Hepatocyte (in vitro differentiated cells): Measurements from ENCODE around the gene TMEM240. TPM values are rescaled to one million over a fixed set of nuclear protein-coding genes. Genes with fewer than 3 reads are reported as not detected.

Experiments
- DNase-seq: peaks from one replicate; pipeline ENCODE4 v3.0.0-alpha.2; 2016; ENCODE audit warnings: low spot score
- H2AFZ ChIP-seq: fragments of 200-600 bp; sonication (generic); 2 replicates; pipeline ENCODE4 v1.6.0; 2016; ENCODE audit warnings: antibody characterized with exemption, mild to moderate bottlenecking
- H3K27ac ChIP-seq: fragments of 200-600 bp; sonication (generic); 2 replicates; pipeline ENCODE4 v1.5.1; 2016; ENCODE audit warnings: mild to moderate bottlenecking
- H3K27me3 ChIP-seq: fragments of 200-600 bp; sonication (generic); 2 replicates; pipeline ENCODE4 v1.6.1; 2016
- H3K36me3 ChIP-seq: fragments of 200-600 bp; sonication (generic); replicated peaks from 2 replicates; pipeline ENCODE4 v1.5.1; 2016; ENCODE audit warnings: low read depth; ENCODE audit not compliant: insufficient read depth
- H3K4me1 ChIP-seq: fragments of 200-600 bp; sonication (generic); 2 replicates; pipeline ENCODE4 v1.5.1; 2016; ENCODE audit warnings: mild to moderate bottlenecking, moderate library complexity; ENCODE audit not compliant: insufficient read depth
- H3K4me2 ChIP-seq: fragments of 200-600 bp; sonication (generic); 2 replicates; pipeline ENCODE4 v1.6.0; 2016
- H3K4me3 ChIP-seq: fragments of 200-600 bp; sonication (generic); 2 replicates; pipeline ENCODE4 v1.5.1; 2016; ENCODE audit warnings: mild to moderate bottlenecking
- H3K79me2 ChIP-seq: fragments of 200-600 bp; sonication (generic); 2 replicates; pipeline ENCODE4 v1.6.0; 2017; ENCODE audit warnings: mild to moderate bottlenecking
- H3K9me2 ChIP-seq: fragments of 200-600 bp; sonication (generic); replicated peaks from 2 replicates; pipeline ENCODE4 v1.6.0; 2017; ENCODE audit warnings: mild to moderate bottlenecking; ENCODE audit not compliant: insufficient read depth
- H3K9me3 ChIP-seq: fragments of 200-600 bp; sonication (generic); 2 replicates; pipeline ENCODE4 v1.5.1; 2016; ENCODE audit warnings: low read depth, mild to moderate bottlenecking
- H4K20me1 ChIP-seq: fragments of 200-600 bp; sonication (generic); 2 replicates; pipeline ENCODE4 v1.6.0; 2016; ENCODE audit warnings: mild to moderate bottlenecking; ENCODE audit not compliant: insufficient read depth, poor library complexity, severe bottlenecking
- EZH2 ChIP-seq: fragments of 200-600 bp; sonication (generic); IDR thresholded peaks from 2 replicates; pipeline ENCODE4 v1.6.1; 2016; ENCODE audit warnings: antibody characterized with exemption, mild to moderate bottlenecking, borderline replicate concordance
- EZH2phosphoT487 ChIP-seq: fragments of 200-600 bp; sonication (generic); IDR thresholded peaks from one replicate; pipeline ENCODE4 v1.6.1; 2018; ENCODE audit warnings: antibody characterized with exemption, mild to moderate bottlenecking, low read depth, moderate library complexity; ENCODE audit not compliant: unreplicated experiment, severe bottlenecking
- WGBS: methylation state at CpG from one replicate; pipeline ENCODE4 v1.1.6; 2016; ENCODE audit warnings: low lambda C conversion rate; ENCODE audit errors: missing lambda C conversion rate; 5-methylcytosine and 5-hydroxymethylcytosine counted together
- polyA plus RNA-seq: library from polyadenylated mRNA; unstranded; fragments of >200 nt; fragmentation: Nextera tagmentation; extraction: Ambion mirVana; gene quantifications from 2 replicates; pipeline ENCODE4 v1.2.1, GENCODE V29; 2016
- total RNA-seq: library from RNA; depleted of rRNA; stranded (reverse); fragments of >200 nt; gene quantifications from 2 replicates; pipeline ENCODE4 v1.2.3, GENCODE V29; 2014
- TF ChIP-seq, protein P1 (sequence below): fragments of 200-600 bp; sonication (generic); IDR thresholded peaks from 2 replicates; pipeline ENCODE4 v1.5.1; 2016; ENCODE audit warnings: antibody characterized with exemption, mild to moderate bottlenecking; ENCODE audit not compliant: poor library complexity

TMEM240 gene
- total and polyA plus RNA-seq, 2 experiments from 2014 or later, result 2.1 to 4.3 TPM

DNA sequence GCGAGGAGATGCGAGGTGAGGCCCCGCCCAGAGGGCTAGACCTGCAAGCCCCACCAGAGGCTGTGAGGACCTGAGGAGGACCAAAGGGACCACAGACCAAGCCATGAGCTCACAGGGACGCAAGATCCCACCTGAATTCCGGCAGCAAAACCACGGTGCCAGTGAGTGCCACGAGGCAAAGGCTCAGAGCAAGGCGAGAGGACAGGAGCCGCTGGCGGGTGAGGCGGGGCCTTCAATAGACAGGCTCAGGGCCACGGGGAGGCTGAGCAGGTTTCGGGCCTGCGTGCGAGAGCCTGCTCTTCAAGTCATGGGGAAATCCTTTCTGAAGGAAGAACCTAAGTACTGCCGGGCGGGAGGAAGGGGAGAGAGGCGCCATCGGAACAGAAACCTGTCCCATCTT is 7.1 kb upstream of the TMEM240 start:
- Histone ChIP-seq H3K9me2 (no peaks in the 10 kb centered on the region), H3K4me2 (no peak overlapping the region), H3K9me3 (no peaks in the 10 kb centered on the region), H3K4me1 (peaks cover 8% of the 10 kb centered on the region), H3K36me3 (no peaks in the 10 kb centered on the region), H3K4me3 (no peak overlapping the region), H3K27me3 (no peaks in the 10 kb centered on the region), H3K27ac (no peak overlapping the region), H4K20me1 (peaks cover 12% of the 10 kb centered on the region), H2AFZ (no peak overlapping the region), H3K79me2 (peaks cover 21% of the 10 kb centered on the region)
- TF ChIP-seq EZH2, result no peak
- TF ChIP-seq, protein P1, sequence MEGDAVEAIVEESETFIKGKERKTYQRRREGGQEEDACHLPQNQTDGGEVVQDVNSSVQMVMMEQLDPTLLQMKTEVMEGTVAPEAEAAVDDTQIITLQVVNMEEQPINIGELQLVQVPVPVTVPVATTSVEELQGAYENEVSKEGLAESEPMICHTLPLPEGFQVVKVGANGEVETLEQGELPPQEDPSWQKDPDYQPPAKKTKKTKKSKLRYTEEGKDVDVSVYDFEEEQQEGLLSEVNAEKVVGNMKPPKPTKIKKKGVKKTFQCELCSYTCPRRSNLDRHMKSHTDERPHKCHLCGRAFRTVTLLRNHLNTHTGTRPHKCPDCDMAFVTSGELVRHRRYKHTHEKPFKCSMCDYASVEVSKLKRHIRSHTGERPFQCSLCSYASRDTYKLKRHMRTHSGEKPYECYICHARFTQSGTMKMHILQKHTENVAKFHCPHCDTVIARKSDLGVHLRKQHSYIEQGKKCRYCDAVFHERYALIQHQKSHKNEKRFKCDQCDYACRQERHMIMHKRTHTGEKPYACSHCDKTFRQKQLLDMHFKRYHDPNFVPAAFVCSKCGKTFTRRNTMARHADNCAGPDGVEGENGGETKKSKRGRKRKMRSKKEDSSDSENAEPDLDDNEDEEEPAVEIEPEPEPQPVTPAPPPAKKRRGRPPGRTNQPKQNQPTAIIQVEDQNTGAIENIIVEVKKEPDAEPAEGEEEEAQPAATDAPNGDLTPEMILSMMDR, result no peak
- no peak for DNase-seq
- WGBS, result 93% methylated on average over 19 of the region's 19 CpGs

- Histone ChIP-seq H3K27ac (no peak overlapping the region), H2AFZ (no peak overlapping the region), H3K4me2 (no peak overlapping the region), H3K79me2 (peaks cover 18% of the 10 kb centered on the region), H3K27me3 (no peaks in the 10 kb centered on the region), H4K20me1 (peaks cover 9% of the 10 kb centered on the region), H3K9me3 (no peaks in the 10 kb centered on the region), H3K4me1 (peaks cover 8% of the 10 kb centered on the region), H3K4me3 (no peak overlapping the region), H3K36me3 (no peaks in the 10 kb centered on the region), H3K9me2 (no peaks in the 10 kb centered on the region)
- 97% methylated on average over 9 of the region's 9 CpGs for WGBS
- no peak for TF ChIP-seq EZH2
- TF ChIP-seq, protein P1, result no peak
- no peak for TF ChIP-seq EZH2phosphoT487
- no peak for DNase-seq
These were observed 6.6 kb upstream of the TMEM240 start for GRCh38 chr1:1547011-1547410.

DNA sequence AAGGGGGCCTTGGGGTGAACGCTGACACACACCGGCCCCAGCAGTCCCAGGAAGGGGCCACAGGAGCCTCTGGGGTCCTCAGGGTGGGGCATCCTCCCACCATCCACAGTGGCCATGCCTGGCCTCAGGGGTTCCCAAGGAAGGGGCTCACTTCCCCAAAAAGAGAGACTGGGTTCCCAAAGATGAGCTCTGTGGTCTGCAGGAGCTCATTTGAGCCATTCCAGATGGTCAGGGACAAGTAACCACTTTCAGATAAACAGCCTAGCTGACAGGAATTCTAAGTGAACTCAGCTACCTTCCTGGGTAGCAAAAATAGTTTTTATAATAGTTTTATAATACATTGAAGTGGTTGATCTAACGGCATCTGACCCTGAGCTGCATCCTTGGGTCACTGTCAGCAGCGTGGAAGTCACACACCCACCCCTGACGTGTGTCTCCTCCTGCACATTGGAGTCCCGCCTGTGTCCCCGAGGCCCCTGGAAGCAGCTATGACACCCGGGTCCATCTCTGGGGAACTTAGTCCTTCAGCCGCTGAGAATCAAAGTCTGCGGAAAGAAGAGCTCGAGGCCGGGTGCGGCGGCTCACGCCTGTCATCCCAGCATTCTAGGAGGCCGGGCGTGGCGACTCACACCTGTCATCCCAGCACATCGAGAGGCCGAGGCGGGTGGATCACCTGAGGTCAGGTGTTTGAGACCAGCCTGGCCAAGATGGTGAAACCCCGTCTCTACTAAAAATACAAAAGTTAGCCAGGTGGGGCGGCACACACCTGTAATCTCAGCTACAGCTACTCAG is 5.7 kb upstream of the TMEM240 start:
- 95% methylated on average over 21 of the region's 23 CpGs for WGBS
- no peak for DNase-seq
- Histone ChIP-seq H3K4me3 (no peak overlapping the region), H3K79me2 (peaks cover 9% of the 10 kb centered on the region), H3K4me2 (no peak overlapping the region), H3K4me1 (peaks cover 8% of the 10 kb centered on the region), H3K27ac (no peak overlapping the region), H3K9me2 (no peaks in the 10 kb centered on the region), H3K9me3 (no peaks in the 10 kb centered on the region), H3K36me3 (no peaks in the 10 kb centered on the region), H3K27me3 (no peaks in the 10 kb centered on the region), H2AFZ (no peak overlapping the region), H4K20me1 (peaks cover 8% of the 10 kb centered on the region)
- TF ChIP-seq EZH2phosphoT487 (no peak), EZH2 (no peak)
- TF ChIP-seq, protein P1, result no peak
